PC-3 (cell line): ENCODE data around the gene TRIAP1. TPM values are rescaled to one million over a fixed set of nuclear protein-coding genes. Genes with fewer than 3 reads are reported as not detected.

ENCODE experiments used
- ATAC-seq: fragments of 200-7000 bp; cut with Tn5 transposase; 2 replicates; pipeline ENCODE4 v1.9.1; 2020; ENCODE audit warnings: mild to moderate bottlenecking, moderate library complexity
- BruUV-seq: library from RNA; stranded (reverse); fragments of 400-500 nt; replicated peaks from 2 replicates; lab custom pipeline; 2021; lab: Mats Ljungman, UMichigan
- CTCF ChIA-PET: fragments of 300-600 bp; sonication (Branson Sonifier 250); formaldehyde crosslinking; loops from one replicate; lab custom pipeline; 2022; ENCODE audit warnings: antibody characterized with exemption; lab: Charles Lee
- POLR2A ChIA-PET: fragments of 300-600 bp; sonication (Branson Sonifier 250); formaldehyde crosslinking; loops from one replicate; lab custom pipeline; 2022; ENCODE audit warnings: antibody characterized with exemption; ENCODE audit not compliant: unreplicated experiment; lab: Charles Lee
- DNase-seq: peaks from one replicate; pipeline ENCODE4 v3.0.0-alpha.2; 2015
- H2AFZ ChIP-seq: fragments of 300-600 bp; sonication (generic); 2 replicates; pipeline ENCODE4 v1.6.0; 2016; ENCODE audit warnings: antibody characterized with exemption, low read length
- H3F3A ChIP-seq: fragments of 300-600 bp; sonication (generic); one replicate; pipeline ENCODE4 v1.6.0; 2017; ENCODE audit warnings: antibody characterized with exemption, low read length, control low read depth, mild to moderate bottlenecking; ENCODE audit not compliant: unreplicated experiment
- H3K27ac ChIP-seq: fragments of 300-600 bp; sonication (generic); 2 replicates; pipeline ENCODE4 v1.5.1; 2016; ENCODE audit warnings: mild to moderate bottlenecking, low read length
- H3K27me3 ChIP-seq: fragments of 300-600 bp; sonication (generic); 2 replicates; pipeline ENCODE4 v1.6.1; 2016; ENCODE audit warnings: low read length, mixed read lengths
- H3K36me3 ChIP-seq: fragments of 300-600 bp; sonication (generic); 2 replicates; pipeline ENCODE4 v1.6.1; 2016; ENCODE audit warnings: low read depth, mixed run types, low read length, mixed read lengths
- H3K4me1 ChIP-seq: fragments of 300-600 bp; sonication (generic); 2 replicates; pipeline ENCODE4 v1.5.1; 2016; ENCODE audit warnings: low read length; ENCODE audit not compliant: insufficient read depth
- H3K4me2 ChIP-seq: fragments of 300-600 bp; sonication (generic); 2 replicates; pipeline ENCODE4 v1.6.0; 2016; ENCODE audit warnings: low read length
- H3K4me3 ChIP-seq: fragments of 300-600 bp; sonication (generic); 2 replicates; pipeline ENCODE4 v1.5.1; 2016; ENCODE audit warnings: mild to moderate bottlenecking, low read length, mixed read lengths
- H3K79me2 ChIP-seq: fragments of 300-600 bp; sonication (generic); 2 replicates; pipeline ENCODE4 v1.6.1; 2017; ENCODE audit warnings: low read length, mixed read lengths
- H3K9ac ChIP-seq: fragments of 300-600 bp; sonication (generic); 2 replicates; pipeline ENCODE4 v1.6.0; 2016; ENCODE audit warnings: mild to moderate bottlenecking, low read length
- H3K9me2 ChIP-seq: fragments of 300-600 bp; sonication (generic); replicated peaks from 2 replicates; pipeline ENCODE4 v1.6.1; 2016; ENCODE audit warnings: mixed run types, low read length, mixed read lengths
- H3K9me3 ChIP-seq: fragments of 300-600 bp; sonication (generic); 2 replicates; pipeline ENCODE4 v1.6.1; 2016; ENCODE audit warnings: low read length, mixed read lengths
- H4K20me1 ChIP-seq: fragments of 300-600 bp; sonication (generic); 2 replicates; pipeline ENCODE4 v1.6.1; 2016; ENCODE audit warnings: low read length, mixed read lengths
- CTCF ChIP-seq: fragments of 300-600 bp; sonication (generic); conservative IDR thresholded peaks from 2 replicates; pipeline ENCODE4 v1.5.1; 2017; ENCODE audit warnings: antibody characterized with exemption, low read depth, mild to moderate bottlenecking, low read length
- EZH2 ChIP-seq: fragments of 300-600 bp; sonication (generic); IDR thresholded peaks from one replicate; pipeline ENCODE4 v1.6.1; 2017; ENCODE audit warnings: antibody characterized with exemption, mild to moderate bottlenecking, low read length; ENCODE audit not compliant: unreplicated experiment
- EZH2phosphoT487 ChIP-seq: fragments of 300-600 bp; sonication (generic); IDR thresholded peaks from 2 replicates; pipeline ENCODE4 v1.6.1; 2018; ENCODE audit warnings: mild to moderate bottlenecking, antibody characterized with exemption, low read length, borderline replicate concordance
- intact Hi-C: fragments of 100-400 bp; cut with micrococcal nuclease; formaldehyde crosslinking; loops from 2 replicates; pipeline ENCODE4 v1.9.0; 2023
- total RNA-seq: library from RNA; depleted of rRNA; stranded (reverse); fragments of >200 nt; gene quantifications from 2 replicates; pipeline ENCODE4 v1.2.3, GENCODE V29; 2014

The TRIAP1 gene
- total RNA-seq, 1 experiment from 2014 or later = 34.5 TPM

- ChIA-PET CTCF (no interaction called here), POLR2A (no interaction called here)
- Histone ChIP-seq H3K9me2 (no peaks in the 10 kb centered on the region), H3K36me3 (peaks cover 33% of the 10 kb centered on the region), H3K27me3 (no peaks in the 10 kb centered on the region), H3K4me1 (peaks cover 28% of the 10 kb centered on the region), H3F3A (no peaks in the 10 kb centered on the region), H4K20me1 (peaks cover 20% of the 10 kb centered on the region), H3K4me2 (peak overlapping the region; percentile 79), H3K4me3 (peak overlapping the region; percentile 77), H3K79me2 (peaks cover 88% of the 10 kb centered on the region), H3K9me3 (no peaks in the 10 kb centered on the region), H3K9ac (no peak overlapping the region), H2AFZ (no peak overlapping the region), H3K27ac (no peak overlapping the region)
- no TSS peak for BruUV-seq
- DNase-seq (no peak), ATAC-seq (no peak)
- TF ChIP-seq CTCF (no peak), EZH2phosphoT487 (no peak), EZH2 (no peak)
- intact Hi-C loops = no loop called here
Measured at GRCh38 chr12:120444676-120445075, 1.5 kb downstream of the TRIAP1 start.

- Histone ChIP-seq H3K4me3 (peak overlapping the region; percentile 83), H3K27me3 (no peaks in the 10 kb centered on the region), H3K27ac (no peak overlapping the region), H3K9ac (peak overlapping the region; percentile 76; the same call in 1 of the 2 replicates), H2AFZ (no peak overlapping the region), H3K9me3 (no peaks in the 10 kb centered on the region), H3F3A (no peaks in the 10 kb centered on the region), H3K36me3 (peaks cover 30% of the 10 kb centered on the region), H3K4me1 (peaks cover 21% of the 10 kb centered on the region), H3K9me2 (no peaks in the 10 kb centered on the region), H3K79me2 (peaks cover 62% of the 10 kb centered on the region), H4K20me1 (peaks cover 21% of the 10 kb centered on the region), H3K4me2 (peak overlapping the region; percentile 85)
- DNase-seq (peak; percentile 77), ATAC-seq (peak; percentile 15; the same call in 1 of the 2 replicates)
- BruUV-seq = no TSS peak
- ChIA-PET POLR2A (no interaction called here), CTCF (interaction anchor here (0.6 kb wide), 1 partner anchor 27 kb away, joined by 5 read pairs; no protein-coding TSS in a partner anchor)
- TF ChIP-seq CTCF (peak; percentile 87), EZH2phosphoT487 (no peak)
- intact Hi-C loops = loop anchor here (1.0 to 5.0 kb wide), 3 partner anchors 29 to 210 kb away; partner anchors contain the start of gene SRSF9
Measured at GRCh38 chr12:120439646-120440247, 6.4 kb downstream of the TRIAP1 start.
